ENCODE data around the gene CEP164. TPM values are rescaled to one million over a fixed set of nuclear protein-coding genes. Genes with fewer than 3 reads are reported as not detected.

The CEP164 gene
- total and polyA plus RNA-seq, 3 donors from 2014 or later, result 83.3 to 157 (median 111) TPM

DNA sequence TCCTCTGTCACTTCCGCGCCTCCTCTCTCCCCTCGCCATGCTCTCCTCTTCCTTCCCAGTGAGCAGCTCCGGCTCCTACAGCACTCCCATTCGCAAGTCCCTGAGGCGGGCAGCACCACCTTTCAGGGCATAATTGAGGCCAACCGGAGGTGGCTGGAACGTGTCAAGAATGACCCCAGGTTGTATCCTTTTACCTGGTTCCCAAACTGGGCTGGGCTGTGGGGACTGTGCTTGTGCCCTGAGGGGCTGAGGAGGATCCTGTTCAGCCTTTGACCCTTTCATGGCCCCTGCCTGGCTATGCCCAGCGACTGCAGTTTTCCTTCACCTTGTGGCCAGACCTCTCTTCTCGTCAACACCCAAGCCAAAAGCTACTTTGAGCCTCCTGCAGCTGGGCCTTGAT is 84.1 kb downstream of the CEP164 start:
- H3K27me3 ChIP-seq, result no peaks in the 10 kb centered on the region
- H3K36me3 ChIP-seq (ENCODE audit: low read depth, missing control alignments), result no peaks in the 10 kb centered on the region
- intact Hi-C loops (cut with DNase I; ENCODE audit: low total_unique reads), result no loop called here
- TF ChIP-seq, protein P1, sequence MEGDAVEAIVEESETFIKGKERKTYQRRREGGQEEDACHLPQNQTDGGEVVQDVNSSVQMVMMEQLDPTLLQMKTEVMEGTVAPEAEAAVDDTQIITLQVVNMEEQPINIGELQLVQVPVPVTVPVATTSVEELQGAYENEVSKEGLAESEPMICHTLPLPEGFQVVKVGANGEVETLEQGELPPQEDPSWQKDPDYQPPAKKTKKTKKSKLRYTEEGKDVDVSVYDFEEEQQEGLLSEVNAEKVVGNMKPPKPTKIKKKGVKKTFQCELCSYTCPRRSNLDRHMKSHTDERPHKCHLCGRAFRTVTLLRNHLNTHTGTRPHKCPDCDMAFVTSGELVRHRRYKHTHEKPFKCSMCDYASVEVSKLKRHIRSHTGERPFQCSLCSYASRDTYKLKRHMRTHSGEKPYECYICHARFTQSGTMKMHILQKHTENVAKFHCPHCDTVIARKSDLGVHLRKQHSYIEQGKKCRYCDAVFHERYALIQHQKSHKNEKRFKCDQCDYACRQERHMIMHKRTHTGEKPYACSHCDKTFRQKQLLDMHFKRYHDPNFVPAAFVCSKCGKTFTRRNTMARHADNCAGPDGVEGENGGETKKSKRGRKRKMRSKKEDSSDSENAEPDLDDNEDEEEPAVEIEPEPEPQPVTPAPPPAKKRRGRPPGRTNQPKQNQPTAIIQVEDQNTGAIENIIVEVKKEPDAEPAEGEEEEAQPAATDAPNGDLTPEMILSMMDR (IDR thresholded peaks at IDR 0.05), result no peak
- no peak for TF ChIP-seq POLR2A (IDR thresholded peaks at IDR 0.05)
- H3K27ac ChIP-seq, result no peak overlapping the region
- DNase-seq, result no peak
- 92 to 94% methylated on average over 8 to 9 of the region's 10 CpGs for WGBS, 2 donors
- no peaks in the 10 kb centered on the region for H3K9me3 ChIP-seq
- no peaks in the 10 kb centered on the region for H3K4me1 ChIP-seq
- no peak overlapping the region for H3K4me3 ChIP-seq

- intact Hi-C loops (cut with DNase I; ENCODE audit: low total_unique reads), result no loop called here
- no peak for TF ChIP-seq POLR2A (IDR thresholded peaks at IDR 0.05)
- TF ChIP-seq, protein P1 (IDR thresholded peaks at IDR 0.05), result no peak
- H3K36me3 ChIP-seq (ENCODE audit: low read depth, missing control alignments), result no peaks in the 10 kb centered on the region
- 86 to 88% methylated on average over 10 of the region's 10 CpGs for WGBS, 2 donors
- no peaks in the 10 kb centered on the region for H3K9me3 ChIP-seq
- no peak overlapping the region for H3K4me3 ChIP-seq
- H3K27me3 ChIP-seq, result no peaks in the 10 kb centered on the region
- H3K27ac ChIP-seq, result no peak overlapping the region
- no peaks in the 10 kb centered on the region for H3K4me1 ChIP-seq
- no peak for DNase-seq
Observed at GRCh38 chr11:117412176-117412575, 84.5 kb downstream of the CEP164 start.

- H3K4me3 ChIP-seq, result no peak overlapping the region
- DNase-seq, result no peak
- no peaks in the 10 kb centered on the region for H3K9me3 ChIP-seq
- H3K27ac ChIP-seq, result no peak overlapping the region
- TF ChIP-seq, protein P1 (IDR thresholded peaks at IDR 0.05), result no peak
- TF ChIP-seq POLR2A (IDR thresholded peaks at IDR 0.05), result no peak
- no peaks in the 10 kb centered on the region for H3K4me1 ChIP-seq
- intact Hi-C loops (cut with DNase I; ENCODE audit: low total_unique reads), result no loop called here
- H3K27me3 ChIP-seq, result no peaks in the 10 kb centered on the region
- WGBS, 2 donors, result 95 to 97% methylated on average over 8 of the region's 8 CpGs
- no peaks in the 10 kb centered on the region for H3K36me3 ChIP-seq (ENCODE audit: low read depth, missing control alignments)
Observed at GRCh38 chr11:117412653-117413275, 85.1 kb downstream of the CEP164 start.

- H3K36me3 ChIP-seq (ENCODE audit: low read depth, missing control alignments), result no peaks in the 10 kb centered on the region
- 94 to 95% methylated on average over 7 of the region's 7 CpGs for WGBS, 2 donors
- H3K27ac ChIP-seq, result no peak overlapping the region
- TF ChIP-seq POLR2A (IDR thresholded peaks at IDR 0.05), result no peak
- TF ChIP-seq, protein P1 (IDR thresholded peaks at IDR 0.05), result no peak
- intact Hi-C loops (cut with DNase I; ENCODE audit: low total_unique reads), result no loop called here
- H3K4me3 ChIP-seq, result no peak overlapping the region
- no peaks in the 10 kb centered on the region for H3K27me3 ChIP-seq
- DNase-seq, result no peak
- H3K4me1 ChIP-seq, result no peaks in the 10 kb centered on the region
- no peaks in the 10 kb centered on the region for H3K9me3 ChIP-seq
Observed at GRCh38 chr11:117413616-117414015, 86.0 kb downstream of the CEP164 start.

GRCh38 chr11:117414724-117415123 is 87.1 kb downstream of the CEP164 start:
- Histone ChIP-seq H3K27ac (no peak overlapping the region), H3K27me3 (no peaks in the 10 kb centered on the region), H3K4me3 (no peak overlapping the region), H3K36me3 (ENCODE audit: low read depth, missing control alignments) (no peaks in the 10 kb centered on the region), H3K4me1 (no peaks in the 10 kb centered on the region), H3K9me3 (no peaks in the 10 kb centered on the region)
- intact Hi-C loops (cut with DNase I; ENCODE audit: low total_unique reads), result no loop called here
- TF ChIP-seq, protein P1 (IDR thresholded peaks at IDR 0.05), result no peak
- no peak for TF ChIP-seq POLR2A (IDR thresholded peaks at IDR 0.05)
- 82 to 91% methylated on average over 6 of the region's 6 CpGs for WGBS, 2 donors
- no peak for DNase-seq
